Activated CD4-positive, alpha-beta T cell treated with anti-CD3 and anti-CD28 coated beads for 36 hours (primary cell): ENCODE data around the gene ARL6IP6. TPM values are rescaled to one million over a fixed set of nuclear protein-coding genes. Genes with fewer than 3 reads are reported as not detected.

ENCODE experiments used
- ATAC-seq: fragments of 200-7000 bp; cut with Tn5 transposase; one replicate; pipeline ENCODE4 v1.10.0; 2021; ENCODE audit warnings: mild to moderate bottlenecking, moderate library complexity
- CTCF ChIA-PET: fragments of 350-600 bp; sonication (Branson Sonifier 250); formaldehyde crosslinking; loops from one replicate; lab custom pipeline; 2021; ENCODE audit warnings: antibody characterized with exemption; lab: Charles Lee
- POLR2A ChIA-PET: fragments of 350-600 bp; sonication (Branson Sonifier 250); formaldehyde crosslinking; loops from one replicate; lab custom pipeline; 2021; ENCODE audit warnings: antibody characterized with exemption, inconsistent platforms; lab: Charles Lee
- DNase-seq: peaks from one replicate; pipeline ENCODE4 v3.0.0-alpha.2; 2020
- H3K27ac Mint-ChIP-seq: one replicate; pipeline ENCODE4 v1.8.0; 2021; ENCODE audit warnings: mixed read lengths
- H3K27me3 Mint-ChIP-seq: one replicate; pipeline ENCODE4 v1.8.0; 2021; ENCODE audit warnings: mixed read lengths
- H3K36me3 Mint-ChIP-seq: one replicate; pipeline ENCODE4 v1.8.0; 2021; ENCODE audit warnings: low read depth, mixed read lengths
- H3K4me1 Mint-ChIP-seq: one replicate; pipeline ENCODE4 v1.8.0; 2021; ENCODE audit warnings: mixed read lengths
- H3K4me3 Mint-ChIP-seq: one replicate; pipeline ENCODE4 v1.8.0; 2021; ENCODE audit warnings: mild to moderate bottlenecking, moderate library complexity, mixed read lengths
- H3K9me3 Mint-ChIP-seq: one replicate; pipeline ENCODE4 v1.8.0; 2021; ENCODE audit warnings: low read depth, mixed read lengths
- intact Hi-C, 2 experiments: fragments of 100-400 bp; cut with DNase I in 1 of 2; cut with micrococcal nuclease in 1 of 2; formaldehyde crosslinking; loops; one replicate each; pipeline versions ENCODE4 v1.14.2 to v1.15.1; 2022 to 2024; cut with DNase I, micrococcal nuclease
- total RNA-seq, 2 experiments: library from RNA; stranded (reverse); gene quantifications; one replicate each; pipeline ENCODE4 v1.2.3, GENCODE V29; 2021

Gene ARL6IP6
- total RNA-seq, 2 experiments from 2014 or later: 21.8 to 36.8 TPM

DNA sequence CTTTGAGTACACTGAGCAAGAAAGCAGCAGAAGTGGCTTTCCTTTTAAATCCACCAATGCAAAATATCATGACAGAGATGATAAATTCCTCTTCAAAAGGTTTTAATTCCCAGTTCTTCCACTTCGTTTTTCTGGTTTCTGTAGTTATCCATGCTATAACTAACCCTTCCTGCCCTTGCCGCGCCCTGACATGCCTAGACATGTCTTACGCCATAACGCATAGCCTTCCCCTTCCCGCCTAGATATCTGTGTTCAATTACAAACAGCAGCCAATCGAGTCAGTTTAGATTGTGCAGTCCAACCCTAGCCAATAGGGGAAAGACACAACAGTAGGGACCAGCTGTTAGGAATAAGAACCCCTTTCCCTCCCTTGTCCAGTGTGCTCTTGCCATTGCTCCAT is 17.2 kb upstream of the ARL6IP6 start:
- POLR2A ChIA-PET: interaction anchor here (0.6 kb wide), 1 partner anchor 349 kb away, joined by 4 read pairs; no protein-coding TSS in a partner anchor
- no peaks in the 10 kb centered on the region for H3K27me3 Mint-ChIP-seq
- intact Hi-C loops: no loop called here
- CTCF ChIA-PET: no interaction called here
- H3K4me3 Mint-ChIP-seq: no peak overlapping the region
- ATAC-seq (no peak), DNase-seq (no peak)
- H3K36me3 Mint-ChIP-seq: peaks cover 47% of the 10 kb centered on the region
- peak overlapping the region; percentile 8 for H3K27ac Mint-ChIP-seq
- peaks cover 14% of the 10 kb centered on the region for H3K9me3 Mint-ChIP-seq
- H3K4me1 Mint-ChIP-seq: peaks cover 51% of the 10 kb centered on the region

GRCh38 chr2:152706477-152707021 is 11.9 kb upstream of the ARL6IP6 start:
- ATAC-seq: no peak
- H3K36me3 Mint-ChIP-seq: peaks cover 73% of the 10 kb centered on the region
- no peak overlapping the region for H3K4me3 Mint-ChIP-seq
- CTCF ChIA-PET: interaction anchor here (4.6 kb wide), 1 partner anchor 9 kb away, joined by 24 read pairs; the partner anchor contains the start of gene PRPF40A
- POLR2A ChIA-PET: interaction anchor here (3.8 kb wide), 1 partner anchor 10 kb away, joined by 19 read pairs; the partner anchor contains the start of gene PRPF40A
- no peak overlapping the region for H3K27ac Mint-ChIP-seq
- no peaks in the 10 kb centered on the region for H3K27me3 Mint-ChIP-seq
- peaks cover 10% of the 10 kb centered on the region for H3K9me3 Mint-ChIP-seq
- intact Hi-C loops: no loop called here
- peaks cover 63% of the 10 kb centered on the region for H3K4me1 Mint-ChIP-seq
- DNase-seq: no peak

DNA sequence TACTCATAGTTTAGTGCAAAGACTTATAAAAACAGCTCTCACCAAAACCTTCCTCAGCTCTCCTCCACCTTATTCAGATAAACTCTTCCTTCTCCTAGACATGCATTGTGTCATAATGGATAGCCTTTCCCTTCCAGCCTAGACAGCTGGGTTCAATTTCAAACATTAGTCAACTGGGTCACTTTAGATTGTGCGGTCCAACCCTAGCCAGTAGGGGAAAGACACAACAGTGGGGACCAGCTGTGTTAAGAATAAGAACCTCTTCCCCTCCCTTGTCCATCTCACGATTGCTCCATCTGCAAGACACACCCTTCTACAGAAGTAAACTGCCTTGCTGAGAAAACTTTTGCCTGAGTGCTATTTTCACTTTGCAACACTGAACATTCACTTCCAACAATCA is 9.7 kb upstream of the ARL6IP6 start:
- intact Hi-C loops: loop anchor here in 1 of 2 experiments (2.0 kb wide), 1 partner anchor 40 kb away; no protein-coding TSS in a partner anchor
- DNase-seq (no peak), ATAC-seq (no peak)
- no peaks in the 10 kb centered on the region for H3K9me3 Mint-ChIP-seq
- ChIA-PET POLR2A (interaction anchor here (0.5 to 3.8 kb wide), 2 partner anchors 8 to 19 kb away, joined by 6 to 19 read pairs; partner anchors contain the start of gene PRPF40A), CTCF (interaction anchor here (1.1 kb wide), 1 partner anchor 12 kb away, joined by 3 read pairs; no protein-coding TSS in a partner anchor)
- H3K36me3 Mint-ChIP-seq: peaks cover 66% of the 10 kb centered on the region
- H3K27ac Mint-ChIP-seq: no peak overlapping the region
- no peak overlapping the region for H3K4me3 Mint-ChIP-seq
- peaks cover 65% of the 10 kb centered on the region for H3K4me1 Mint-ChIP-seq
- H3K27me3 Mint-ChIP-seq: no peaks in the 10 kb centered on the region

DNA sequence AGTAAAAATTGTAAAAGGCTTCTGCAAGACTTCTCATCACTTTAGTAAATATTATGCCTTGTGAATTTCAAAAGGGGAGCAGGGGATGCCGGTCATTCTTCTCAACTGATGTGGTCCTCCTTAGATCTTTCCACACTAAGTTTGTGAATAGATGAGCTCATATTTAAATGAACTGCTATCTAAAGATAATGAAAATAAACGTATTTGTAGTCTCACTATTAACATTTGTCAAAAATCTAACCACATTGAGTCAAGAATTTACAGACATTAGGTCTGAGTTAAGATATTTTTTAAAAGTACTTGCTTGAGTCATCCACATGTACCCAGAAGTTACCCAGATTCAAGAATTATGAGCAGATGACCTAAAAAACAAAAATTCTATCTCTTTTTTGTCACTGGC is 7.7 kb upstream of the ARL6IP6 start:
- Mint-ChIP-seq H3K9me3 (no peaks in the 10 kb centered on the region), H3K27ac (no peak overlapping the region), H3K27me3 (no peaks in the 10 kb centered on the region), H3K36me3 (peaks cover 70% of the 10 kb centered on the region), H3K4me3 (no peak overlapping the region), H3K4me1 (peaks cover 68% of the 10 kb centered on the region)
- no peak for ATAC-seq
- DNase-seq: no peak
- intact Hi-C loops: no loop called here
- CTCF ChIA-PET: interaction anchor here (1.0 kb wide), 1 partner anchor 27 kb away, joined by 3 read pairs; no protein-coding TSS in a partner anchor
- POLR2A ChIA-PET: no interaction called here

DNA sequence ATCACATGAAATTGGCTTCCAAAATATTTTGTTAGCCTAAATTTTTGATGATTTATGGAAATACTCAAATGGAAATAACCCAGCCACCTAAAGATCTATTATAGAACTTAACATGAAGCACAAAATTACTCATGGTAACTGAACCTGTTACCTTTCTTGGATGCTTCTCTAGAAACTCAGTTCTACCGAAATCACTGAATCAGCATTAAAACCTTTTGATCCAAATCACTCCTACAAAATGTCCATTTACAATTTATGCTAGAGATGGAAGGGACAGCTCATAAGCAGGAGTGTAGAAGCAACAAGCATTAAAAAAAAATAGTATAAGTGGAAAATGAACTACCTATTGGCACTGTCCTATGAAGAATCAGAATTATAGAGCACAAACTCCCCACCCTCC is 3.3 kb upstream of the ARL6IP6 start:
- Mint-ChIP-seq H3K4me1 (peaks cover 58% of the 10 kb centered on the region), H3K27me3 (no peaks in the 10 kb centered on the region), H3K4me3 (peak overlapping the region; percentile 32), H3K9me3 (no peaks in the 10 kb centered on the region), H3K36me3 (peaks cover 51% of the 10 kb centered on the region), H3K27ac (peak overlapping the region; percentile 34)
- ATAC-seq: no peak
- POLR2A ChIA-PET: no interaction called here
- CTCF ChIA-PET: interaction anchor here (0.6 to 3.5 kb wide), 9 partner anchors 11 to 46 kb away, joined by 3 to 24 read pairs (median 7); no protein-coding TSS in a partner anchor
- intact Hi-C loops: loop anchor here (5.0 kb wide), 4 partner anchors 63 to 1428 kb away; partner anchors contain the start of genes NMI (in 2 of the 2) and FMNL2 (in 1 of the 2)
- no peak for DNase-seq

DNA sequence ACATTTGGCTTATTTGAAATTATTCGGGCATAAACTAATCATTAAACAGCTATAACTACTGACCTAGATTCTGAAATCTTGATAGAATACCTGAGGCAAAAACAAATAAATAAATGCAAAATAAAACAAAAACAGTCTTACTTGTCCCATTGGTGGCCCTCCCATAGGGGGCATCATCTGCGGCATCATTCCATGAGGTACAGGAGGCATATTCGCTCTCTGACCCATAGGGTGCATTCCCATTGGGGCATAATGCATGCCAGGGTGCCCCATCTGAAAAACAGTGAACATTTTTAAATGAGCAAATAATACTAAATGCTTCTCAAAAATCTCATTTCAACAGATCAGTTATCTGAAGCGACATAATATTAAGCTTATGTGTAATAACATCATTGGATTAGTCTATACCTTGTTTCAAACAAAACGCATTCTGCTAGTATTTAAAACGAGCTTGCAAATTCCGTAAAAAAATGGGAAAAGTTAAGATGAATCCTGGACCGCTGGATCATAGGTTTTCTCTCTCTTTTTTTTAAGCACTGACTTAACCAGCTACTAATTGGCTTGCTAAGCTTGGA is 2.5 kb upstream of the ARL6IP6 start:
- ATAC-seq: no peak
- Mint-ChIP-seq H3K27me3 (no peaks in the 10 kb centered on the region), H3K9me3 (no peaks in the 10 kb centered on the region), H3K36me3 (peaks cover 43% of the 10 kb centered on the region), H3K27ac (peak overlapping the region; percentile 99), H3K4me3 (peak overlapping the region; percentile 99), H3K4me1 (peaks cover 59% of the 10 kb centered on the region)
- ChIA-PET CTCF (interaction anchor here (0.8 to 3.5 kb wide), 10 partner anchors 11 to 540 kb away, joined by 3 to 24 read pairs (median 4); partner anchors contain the start of gene STAM2), POLR2A (interaction anchor here (2.2 kb wide), 1 partner anchor 9 kb away, joined by 19 read pairs; no protein-coding TSS in a partner anchor)
- intact Hi-C loops: loop anchor here (5.0 kb wide), 4 partner anchors 64 to 1429 kb away; partner anchors contain the start of genes NMI (in 2 of the 2) and FMNL2 (in 1 of the 2)
- DNase-seq: peak; percentile 65

DNA sequence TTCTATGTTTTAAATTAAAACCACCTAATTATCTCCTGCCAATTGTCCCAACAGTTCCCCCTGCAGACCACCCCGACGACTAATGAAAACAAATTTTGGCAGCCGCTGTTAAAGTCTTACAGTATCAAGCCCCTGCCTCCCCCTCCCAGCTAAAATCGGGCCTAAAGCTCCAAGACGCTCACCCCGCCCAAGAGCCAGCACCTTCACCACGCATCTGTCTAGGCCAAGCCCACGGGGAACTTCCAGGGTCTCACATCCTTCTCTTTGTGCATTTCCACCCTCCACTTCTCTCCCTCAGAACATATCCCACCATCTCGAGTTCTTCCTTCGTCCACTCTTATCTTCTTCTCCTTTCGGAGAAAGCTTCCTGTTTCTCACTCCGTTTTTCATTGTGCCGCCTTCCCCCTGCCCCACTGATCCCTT is 1.6 kb upstream of the ARL6IP6 start:
- Mint-ChIP-seq H3K27ac (peak overlapping the region; percentile 99), H3K27me3 (no peaks in the 10 kb centered on the region), H3K4me1 (peaks cover 61% of the 10 kb centered on the region), H3K36me3 (peaks cover 44% of the 10 kb centered on the region), H3K9me3 (no peaks in the 10 kb centered on the region), H3K4me3 (peak overlapping the region; percentile 99)
- POLR2A ChIA-PET: interaction anchor here (0.9 to 2.2 kb wide), 3 partner anchors 10 to 71 kb away, joined by 3 to 19 read pairs (median 4); no protein-coding TSS in a partner anchor
- no peak for ATAC-seq
- CTCF ChIA-PET: interaction anchor here (0.6 to 3.5 kb wide), 10 partner anchors 10 to 87 kb away, joined by 3 to 24 read pairs (median 3); no protein-coding TSS in a partner anchor
- intact Hi-C loops: loop anchor here (1.0 to 5.0 kb wide), 6 partner anchors 23 to 1430 kb away; partner anchors contain the start of genes NMI (in 2 of the 2) and FMNL2 (in 1 of the 2)
- DNase-seq: peak; percentile 59

DNA sequence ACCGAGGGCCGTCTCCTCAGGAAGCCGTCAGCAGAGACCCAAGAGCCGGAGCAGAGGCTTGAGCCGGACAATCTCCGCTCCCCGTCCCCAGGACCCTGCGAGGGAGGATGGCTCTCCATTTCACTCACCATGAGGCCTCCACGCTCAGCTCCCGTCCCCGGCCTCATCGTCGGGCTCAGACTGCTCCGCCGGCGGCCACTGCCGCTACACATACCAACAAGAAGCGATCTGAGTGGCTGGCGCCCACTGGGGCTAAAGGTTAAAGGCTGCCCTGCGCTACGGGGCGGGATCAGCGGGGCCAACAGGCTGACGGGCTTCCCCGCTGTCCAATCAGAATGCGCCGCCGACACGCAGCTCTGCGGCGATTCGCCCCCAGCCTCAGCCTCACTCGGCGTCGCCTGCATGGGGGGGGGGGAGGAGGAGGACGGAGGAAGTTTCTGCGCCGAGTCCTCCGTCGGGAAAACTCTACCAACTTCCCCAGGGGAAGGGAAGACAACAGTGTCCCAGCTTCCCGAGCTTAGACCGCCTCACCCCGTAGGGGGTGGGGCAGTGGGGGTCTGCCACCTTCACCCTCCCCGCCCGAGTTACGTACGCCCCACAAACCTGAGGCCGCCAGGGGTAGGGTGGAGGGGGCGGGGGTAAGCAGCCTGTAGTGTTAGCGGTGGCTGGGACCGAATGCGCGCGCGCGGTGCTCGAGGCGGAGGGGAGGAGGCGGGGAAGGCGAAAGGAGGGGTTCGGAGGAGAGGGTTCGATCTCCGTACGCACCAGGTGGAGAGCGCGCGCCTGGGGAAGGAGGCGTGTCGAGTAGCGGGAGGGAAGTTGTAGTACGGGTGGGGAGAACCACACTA is 968 bp upstream of the ARL6IP6 start, which contains the start of gene PRPF40A:
TSS of gene PRPF40A (minus strand) at position 234 of the 848 bp plus-strand sequence. CDS start at position 212, 22 bp downstream.
- CTCF ChIA-PET: interaction anchor here (0.6 to 3.5 kb wide), 8 partner anchors 9 to 88 kb away, joined by 3 to 24 read pairs (median 4); no protein-coding TSS in a partner anchor
- no peaks in the 10 kb centered on the region for H3K27me3 Mint-ChIP-seq
- no peaks in the 10 kb centered on the region for H3K9me3 Mint-ChIP-seq

DNA sequence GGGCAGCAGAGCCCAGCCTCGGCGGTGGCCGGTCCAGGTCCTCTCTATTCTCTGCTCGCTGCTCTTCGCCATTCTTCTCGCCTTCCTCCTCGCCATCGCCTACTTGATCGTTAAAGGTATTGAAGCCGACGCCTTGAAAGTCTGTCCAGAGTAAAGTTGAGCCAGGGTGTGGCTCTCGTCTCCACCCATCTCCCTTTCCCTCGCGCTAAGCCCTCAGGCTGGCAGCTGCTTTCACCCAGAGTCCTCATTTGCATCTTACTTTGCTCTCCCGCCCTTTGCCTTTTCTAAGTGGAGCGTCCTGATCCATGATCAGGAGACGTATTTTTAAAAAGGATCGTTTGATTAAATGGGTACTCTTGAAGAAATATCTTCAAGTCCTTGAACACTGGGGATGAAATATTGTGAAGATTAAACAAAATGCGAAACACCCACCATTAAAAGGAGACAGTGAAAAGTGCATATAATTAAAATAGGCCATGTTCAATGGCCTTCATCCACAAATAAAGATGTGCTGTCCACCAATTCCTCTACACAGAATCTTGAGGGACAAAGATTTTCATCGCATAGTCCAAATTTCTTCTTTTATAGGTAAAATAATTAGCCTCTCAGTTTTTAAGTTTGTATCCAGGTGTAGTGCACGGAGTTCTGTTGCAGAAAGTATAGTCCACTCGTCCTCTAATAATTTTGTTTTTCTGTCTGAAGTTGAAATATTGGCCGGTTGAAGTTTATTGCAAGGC is 657 bp downstream of the ARL6IP6 start:
- H3K4me1 Mint-ChIP-seq: peaks cover 62% of the 10 kb centered on the region
- H3K27me3 Mint-ChIP-seq: no peaks in the 10 kb centered on the region
- ChIA-PET POLR2A (interaction anchor here (0.5 kb wide), 1 partner anchor 20 kb away, joined by 4 read pairs; no protein-coding TSS in a partner anchor), CTCF (interaction anchor here (0.6 kb wide), 1 partner anchor 298 kb away, joined by 3 read pairs; no protein-coding TSS in a partner anchor)
- H3K9me3 Mint-ChIP-seq: no peaks in the 10 kb centered on the region
- intact Hi-C loops: loop anchor here (1.0 to 5.0 kb wide), 7 partner anchors 25 to 1432 kb away; partner anchors contain the start of genes NMI (in 2 of the 2), ARL5A (in 1 of the 2) and FMNL2 (in 1 of the 2)
- ATAC-seq: no peak
- H3K36me3 Mint-ChIP-seq: peaks cover 42% of the 10 kb centered on the region
- H3K4me3 Mint-ChIP-seq: peak overlapping the region; percentile 99
- peak overlapping the region; percentile 99 for H3K27ac Mint-ChIP-seq
- DNase-seq: no peak

More for the DNA sequence above, 968 bp upstream of the ARL6IP6 start, which contains the start of gene PRPF40A:
- peak; percentile 82 for ATAC-seq
- peaks cover 61% of the 10 kb centered on the region for H3K4me1 Mint-ChIP-seq
- H3K27ac Mint-ChIP-seq: peak within 1 kb of the TSS; percentile 99
- H3K36me3 Mint-ChIP-seq: peaks cover 43% of the 10 kb centered on the region
- POLR2A ChIA-PET: interaction anchor here (0.9 to 2.2 kb wide), 3 partner anchors 10 to 71 kb away, joined by 3 to 19 read pairs (median 4); no protein-coding TSS in a partner anchor
- DNase-seq: peak; percentile 99
- intact Hi-C loops: loop anchor here (1.0 to 5.0 kb wide), 7 partner anchors 23 to 1430 kb away; partner anchors contain the start of genes NMI (in 2 of the 2), ARL5A (in 1 of the 2) and FMNL2 (in 1 of the 2)
- H3K4me3 Mint-ChIP-seq: peak within 1 kb of the TSS; percentile 99
